ENCODE data around the gene MVK. TPM values are rescaled to one million over a fixed set of nuclear protein-coding genes. Genes with fewer than 3 reads are reported as not detected.

MVK gene
- total RNA-seq, 1 donor from 2014 or later: 12.4 TPM

DNA sequence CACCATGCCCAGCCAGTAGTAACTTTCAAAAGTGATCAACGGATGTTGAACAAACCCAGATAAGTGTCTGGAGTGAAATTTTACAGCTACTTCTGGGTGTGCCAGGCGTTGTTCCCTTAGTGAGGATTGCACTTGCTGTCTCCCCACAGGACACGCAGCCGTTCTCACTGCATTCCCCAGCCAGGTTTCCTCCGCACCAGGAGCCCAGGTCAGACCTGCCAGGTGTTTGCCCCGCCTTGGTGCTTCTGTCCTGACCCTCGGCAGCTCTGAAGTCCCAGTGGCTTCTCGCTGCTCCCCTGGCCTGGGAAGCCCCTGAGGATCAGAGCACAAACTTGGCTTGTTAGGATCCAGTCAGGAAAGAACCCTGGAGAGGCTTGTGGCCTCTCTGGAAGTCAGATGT, 36.5 kb upstream of the MVK start:
- Histone ChIP-seq H4K20me1 (ENCODE audit: insufficient read depth, low read length) (no peaks in the 10 kb centered on the region), H3K4me2 (ENCODE audit: low read length) (no peak overlapping the region), H3K79me2 (ENCODE audit: insufficient read depth, low read length) (no peaks in the 10 kb centered on the region), H3K4me1 (ENCODE audit: insufficient read depth, low read length) (peaks cover 27% of the 10 kb centered on the region), H3K27ac (ENCODE audit: low read depth, low read length) (no peak overlapping the region), H3K4me3 (ENCODE audit: insufficient read depth, low read depth, low read length) (no peak overlapping the region), H3K9ac (ENCODE audit: low read length) (no peak overlapping the region), H3K9me3 (ENCODE audit: insufficient read depth, low read depth, low read length) (no peaks in the 10 kb centered on the region), H3K36me3 (ENCODE audit: insufficient read depth, low read length) (no peaks in the 10 kb centered on the region), H3K27me3 (ENCODE audit: insufficient read depth, low read length) (no peaks in the 10 kb centered on the region), H2AFZ (ENCODE audit: low read depth, low read length) (no peak overlapping the region)
- H3K27ac Mint-ChIP-seq (ENCODE audit: unreplicated experiment): no peak overlapping the region
- peaks cover 10% of the 10 kb centered on the region for H3K4me1 Mint-ChIP-seq (ENCODE audit: low read depth, unreplicated experiment)
- TF ChIP-seq CTCF (IDR thresholded peaks at IDR 0.05; ENCODE audit: insufficient read depth, low read depth, low read length) (no peak), EZH2 (IDR thresholded peaks at IDR 0.05; ENCODE audit: insufficient read depth, low read length) (no peak)
- no peak for DNase-seq (ENCODE audit: low read depth)
- H3K9me3 Mint-ChIP-seq (ENCODE audit: unreplicated experiment): no peaks in the 10 kb centered on the region
- no peak for FAIRE-seq
- H3K4me3 Mint-ChIP-seq (ENCODE audit: unreplicated experiment): no peak overlapping the region
- peaks cover 24% of the 10 kb centered on the region for H3K36me3 Mint-ChIP-seq (ENCODE audit: low read depth, unreplicated experiment)
- peaks cover 2% of the 10 kb centered on the region for H3K27me3 Mint-ChIP-seq (ENCODE audit: low read depth, unreplicated experiment)

- H3K9me3 ChIP-seq (ENCODE audit: insufficient read depth, low read depth, low read length): no peaks in the 10 kb centered on the region
- no peaks in the 10 kb centered on the region for H3K9me3 Mint-ChIP-seq (ENCODE audit: unreplicated experiment)
- H3K4me1 ChIP-seq (ENCODE audit: insufficient read depth, low read length): peaks cover 27% of the 10 kb centered on the region
- no peak overlapping the region for H3K9ac ChIP-seq (ENCODE audit: low read length)
- H3K79me2 ChIP-seq (ENCODE audit: insufficient read depth, low read length): no peaks in the 10 kb centered on the region
- H3K27me3 ChIP-seq (ENCODE audit: insufficient read depth, low read length): no peaks in the 10 kb centered on the region
- peaks cover 20% of the 10 kb centered on the region for H3K36me3 Mint-ChIP-seq (ENCODE audit: low read depth, unreplicated experiment)
- H3K27ac Mint-ChIP-seq (ENCODE audit: unreplicated experiment): no peak overlapping the region
- H3K36me3 ChIP-seq (ENCODE audit: insufficient read depth, low read length): no peaks in the 10 kb centered on the region
- peak overlapping the region; percentile 67 for H3K4me2 ChIP-seq (ENCODE audit: low read length)
- TF ChIP-seq CTCF (IDR thresholded peaks at IDR 0.05; ENCODE audit: insufficient read depth, low read depth, low read length) (no peak), EZH2 (IDR thresholded peaks at IDR 0.05; ENCODE audit: insufficient read depth, low read length) (no peak)
- H3K4me3 Mint-ChIP-seq (ENCODE audit: unreplicated experiment): no peak overlapping the region
- no peak overlapping the region for H2AFZ ChIP-seq (ENCODE audit: low read depth, low read length)
- peaks cover 2% of the 10 kb centered on the region for H3K27me3 Mint-ChIP-seq (ENCODE audit: low read depth, unreplicated experiment)
- peaks cover 16% of the 10 kb centered on the region for H3K4me1 Mint-ChIP-seq (ENCODE audit: low read depth, unreplicated experiment)
- no peak for FAIRE-seq
- no peaks in the 10 kb centered on the region for H4K20me1 ChIP-seq (ENCODE audit: insufficient read depth, low read length)
- no peak for DNase-seq (ENCODE audit: low read depth)
- H3K4me3 ChIP-seq (ENCODE audit: insufficient read depth, low read depth, low read length): no peak overlapping the region
- no peak overlapping the region for H3K27ac ChIP-seq (ENCODE audit: low read depth, low read length)
Measured at GRCh38 chr12:109538191-109538863, 35.3 kb upstream of the MVK start.

GRCh38 chr12:109539508-109539907, 34.1 kb upstream of the MVK start:
- DNase-seq (ENCODE audit: low read depth) (peak; percentile 32), FAIRE-seq (peak; percentile 96)
- H4K20me1 ChIP-seq (ENCODE audit: insufficient read depth, low read length): no peaks in the 10 kb centered on the region
- peak overlapping the region; percentile 13 for H3K27ac ChIP-seq (ENCODE audit: low read depth, low read length)
- H3K9ac ChIP-seq (ENCODE audit: low read length): no peak overlapping the region
- TF ChIP-seq EZH2 (IDR thresholded peaks at IDR 0.05; ENCODE audit: insufficient read depth, low read length) (no peak), CTCF (IDR thresholded peaks at IDR 0.05; ENCODE audit: insufficient read depth, low read depth, low read length) (no peak)
- Mint-ChIP-seq H3K36me3 (ENCODE audit: low read depth, unreplicated experiment) (peaks cover 16% of the 10 kb centered on the region), H3K4me1 (ENCODE audit: low read depth, unreplicated experiment) (peaks cover 17% of the 10 kb centered on the region), H3K27ac (ENCODE audit: unreplicated experiment) (no peak overlapping the region), H3K27me3 (ENCODE audit: low read depth, unreplicated experiment) (peaks cover 2% of the 10 kb centered on the region), H3K9me3 (ENCODE audit: unreplicated experiment) (no peaks in the 10 kb centered on the region), H3K4me3 (ENCODE audit: unreplicated experiment) (no peak overlapping the region)
- H3K27me3 ChIP-seq (ENCODE audit: insufficient read depth, low read length): no peaks in the 10 kb centered on the region
- H3K4me3 ChIP-seq (ENCODE audit: insufficient read depth, low read depth, low read length): no peak overlapping the region
- no peaks in the 10 kb centered on the region for H3K9me3 ChIP-seq (ENCODE audit: insufficient read depth, low read depth, low read length)
- no peaks in the 10 kb centered on the region for H3K79me2 ChIP-seq (ENCODE audit: insufficient read depth, low read length)
- peaks cover 29% of the 10 kb centered on the region for H3K4me1 ChIP-seq (ENCODE audit: insufficient read depth, low read length)
- no peaks in the 10 kb centered on the region for H3K36me3 ChIP-seq (ENCODE audit: insufficient read depth, low read length)
- H3K4me2 ChIP-seq (ENCODE audit: low read length): peak overlapping the region; percentile 67
- peak overlapping the region; percentile 25 for H2AFZ ChIP-seq (ENCODE audit: low read depth, low read length)

Measured in astrocyte (in vitro differentiated cells and primary cell).